ENCODE measurements around the gene CATSPERB.
A peak's percentile ranks its signal among the peaks of the same experiment; 100 is the strongest.
"Not testable (repeated sequence)": the region's sequence is repeated elsewhere in the genome, so short reads cannot be mapped to it uniquely, and the experiment has no call there.

CATSPERB gene

GRCh38 chr14:91674911-91675310, 57.0 kb downstream of the CATSPERB start:
- ATAC-seq (no peak), DNase-seq (no peak)

DNA sequence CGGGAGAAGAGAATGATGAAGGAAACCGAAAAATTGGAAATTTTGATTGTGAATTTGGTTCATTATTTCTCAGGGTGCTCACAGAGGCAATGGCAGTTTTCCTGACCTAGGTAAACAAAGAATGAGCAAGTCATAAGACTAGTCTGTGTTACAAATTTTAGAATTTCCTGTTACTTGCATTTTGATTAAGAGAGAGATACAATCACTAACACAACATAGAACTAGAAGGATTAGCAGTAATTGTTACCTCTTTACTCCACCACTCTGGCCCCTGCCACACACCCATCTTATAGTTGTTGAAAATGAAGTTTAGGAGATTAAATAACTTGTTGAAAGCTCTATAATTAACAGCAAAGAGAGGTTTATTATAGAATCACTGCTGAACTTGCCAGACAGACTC, 62.0 kb downstream of the CATSPERB start:
- DNase-seq, result no peak
- no peak for ATAC-seq

- ATAC-seq, DNase-seq: not testable (repeated sequence)
Observed at GRCh38 chr14:91667101-91667500, 64.8 kb downstream of the CATSPERB start.

DNA sequence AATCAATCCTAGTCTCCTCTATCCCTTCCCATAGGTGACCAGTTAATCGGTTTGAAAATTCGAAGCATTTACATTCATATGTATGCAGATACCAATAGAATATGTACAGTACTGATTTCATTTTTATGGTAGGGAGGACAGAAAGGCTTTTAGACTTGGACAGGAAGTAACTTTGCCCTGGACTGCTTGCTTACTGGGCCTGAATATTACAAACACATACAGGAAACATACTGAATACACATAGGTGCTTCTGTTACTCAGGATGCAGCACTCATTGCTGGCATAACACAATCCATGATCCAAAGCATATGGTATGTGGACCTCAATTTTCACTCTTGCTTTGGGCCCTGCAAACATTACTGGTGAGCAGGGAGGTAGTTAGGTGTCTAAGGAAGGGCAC, 71.1 kb downstream of the CATSPERB start:
- DNase-seq (no peak), ATAC-seq (no peak)

- ATAC-seq, result no peak
- no peak for DNase-seq
Observed at GRCh38 chr14:91654836-91655235, 77.0 kb downstream of the CATSPERB start.

- no peak for ATAC-seq
- no peak for DNase-seq
Observed at GRCh38 chr14:91653451-91653850, 78.4 kb downstream of the CATSPERB start.

- ATAC-seq (no peak), DNase-seq (no peak)
Observed at GRCh38 chr14:91649930-91650329, 82.0 kb downstream of the CATSPERB start.

DNA sequence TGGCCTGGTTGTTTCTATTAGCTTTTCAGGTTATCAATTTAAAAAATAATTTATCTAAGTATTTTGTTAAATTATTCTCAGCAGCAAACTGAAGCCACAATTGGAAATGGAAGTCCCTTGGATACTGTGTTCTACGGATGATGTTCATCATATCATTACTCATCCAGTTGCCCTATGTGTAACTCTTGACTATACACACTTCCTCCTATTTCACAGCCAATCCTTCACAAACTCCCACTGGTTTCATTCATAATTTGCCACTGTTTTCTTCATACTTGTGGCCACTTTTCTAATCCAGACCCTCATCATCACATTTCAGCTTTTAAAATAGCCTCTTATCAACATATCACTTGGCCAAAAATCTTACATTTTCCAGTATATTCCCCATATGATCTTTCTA, 84.0 kb downstream of the CATSPERB start:
- DNase-seq (no peak), ATAC-seq (no peak)

DNA sequence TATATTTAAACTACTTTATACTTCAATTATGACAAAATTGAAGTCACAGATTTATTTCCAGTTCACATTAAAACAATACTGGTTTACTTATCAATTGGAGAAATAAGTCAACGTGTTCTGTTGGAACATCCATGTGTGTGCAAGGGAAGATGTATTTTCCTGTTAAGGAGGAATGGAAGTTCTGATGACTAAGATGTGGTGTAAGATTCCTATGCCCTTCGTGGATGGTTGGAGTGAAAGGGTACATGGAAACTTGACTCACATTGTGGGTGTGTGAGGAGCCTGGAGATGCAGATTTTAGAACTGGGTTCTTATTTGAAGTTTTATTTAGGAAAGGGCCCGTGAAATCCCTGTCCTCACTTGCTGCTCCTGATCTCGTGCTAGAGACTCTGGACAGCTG, 95.3 kb downstream of the CATSPERB start:
- ATAC-seq, result no peak

GRCh38 chr14:91624757-91625156, 107.1 kb downstream of the CATSPERB start:
- DNase-seq, result no peak
- no peak for ATAC-seq

More for the DNA sequence above, 95.3 kb downstream of the CATSPERB start:
- no peak for DNase-seq

DNA sequence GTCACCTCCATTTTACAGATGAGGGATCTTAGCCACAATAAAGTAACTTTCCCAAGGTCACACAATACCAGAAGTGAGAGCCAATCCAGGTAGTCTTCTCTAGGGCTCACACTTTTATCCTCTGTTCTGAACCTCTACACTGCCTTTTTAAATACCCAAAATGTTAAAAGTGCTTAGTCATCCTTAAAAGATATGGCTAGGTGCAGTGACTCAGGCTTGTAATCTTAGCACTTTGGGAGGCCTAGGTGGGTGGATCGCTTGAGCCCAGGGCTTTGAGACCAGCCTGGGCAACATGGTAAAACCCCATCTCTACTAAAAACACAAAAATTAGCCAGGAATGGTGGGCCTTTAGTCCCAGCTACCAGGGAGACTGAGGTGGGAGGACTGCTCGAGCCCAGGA, 117.7 kb downstream of the CATSPERB start:
- DNase-seq (no peak), ATAC-seq (peak; percentile 43)

DNA sequence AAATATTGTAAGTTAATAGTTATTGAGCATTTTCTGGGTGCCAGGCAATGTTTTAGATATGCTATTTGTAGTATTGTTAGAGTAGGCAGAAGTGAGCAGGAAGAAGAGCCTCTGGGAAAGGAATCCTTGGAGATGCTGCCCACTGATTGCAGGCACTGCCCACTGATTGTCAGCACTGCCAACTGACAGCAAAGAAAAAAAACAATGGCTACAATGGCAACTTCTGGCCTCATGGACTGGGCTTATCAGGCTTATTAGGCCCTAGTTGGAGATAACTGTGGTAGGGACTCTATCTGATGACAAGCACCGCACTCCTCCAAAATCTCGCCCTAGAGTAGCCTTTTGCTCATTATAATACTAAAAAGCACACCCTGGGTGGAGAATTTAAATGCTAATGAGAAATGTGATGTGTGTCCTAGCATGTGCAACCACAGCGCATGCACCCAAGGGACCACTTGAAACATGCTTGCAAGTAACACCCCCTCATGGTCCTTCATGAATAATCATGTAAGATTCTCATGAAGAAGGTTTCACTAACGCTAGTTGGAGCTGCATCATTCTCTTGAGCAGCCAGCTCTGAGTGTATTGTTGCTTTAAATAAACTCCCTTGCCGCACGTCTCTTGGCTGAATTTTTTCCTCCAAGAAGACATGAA, 118.3 kb downstream of the CATSPERB start:
- ATAC-seq, result no peak
- DNase-seq, result no peak

GRCh38 chr14:91611528-91611927, 120.4 kb downstream of the CATSPERB start:
- no peak for ATAC-seq
- no peak for DNase-seq

DNA sequence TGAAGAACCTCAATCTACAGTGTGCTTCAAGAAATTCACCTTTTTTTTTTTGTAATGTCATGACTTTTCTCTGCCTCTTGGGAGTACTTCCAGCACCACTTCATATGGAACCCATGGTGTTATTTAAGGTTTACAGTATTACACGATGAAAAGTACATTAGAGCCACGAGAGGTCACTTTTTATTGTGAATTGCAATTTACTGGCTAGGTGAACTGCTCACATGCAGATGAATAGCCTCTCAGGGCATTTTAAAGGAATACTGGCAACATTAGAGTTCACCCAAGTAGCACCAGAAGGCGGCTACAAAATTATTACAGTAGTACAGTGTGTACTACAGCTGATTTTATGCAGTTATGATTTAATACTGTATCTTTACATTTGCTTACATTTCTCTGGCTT, 122.7 kb downstream of the CATSPERB start:
- DNase-seq (no peak), ATAC-seq (no peak)

DNA sequence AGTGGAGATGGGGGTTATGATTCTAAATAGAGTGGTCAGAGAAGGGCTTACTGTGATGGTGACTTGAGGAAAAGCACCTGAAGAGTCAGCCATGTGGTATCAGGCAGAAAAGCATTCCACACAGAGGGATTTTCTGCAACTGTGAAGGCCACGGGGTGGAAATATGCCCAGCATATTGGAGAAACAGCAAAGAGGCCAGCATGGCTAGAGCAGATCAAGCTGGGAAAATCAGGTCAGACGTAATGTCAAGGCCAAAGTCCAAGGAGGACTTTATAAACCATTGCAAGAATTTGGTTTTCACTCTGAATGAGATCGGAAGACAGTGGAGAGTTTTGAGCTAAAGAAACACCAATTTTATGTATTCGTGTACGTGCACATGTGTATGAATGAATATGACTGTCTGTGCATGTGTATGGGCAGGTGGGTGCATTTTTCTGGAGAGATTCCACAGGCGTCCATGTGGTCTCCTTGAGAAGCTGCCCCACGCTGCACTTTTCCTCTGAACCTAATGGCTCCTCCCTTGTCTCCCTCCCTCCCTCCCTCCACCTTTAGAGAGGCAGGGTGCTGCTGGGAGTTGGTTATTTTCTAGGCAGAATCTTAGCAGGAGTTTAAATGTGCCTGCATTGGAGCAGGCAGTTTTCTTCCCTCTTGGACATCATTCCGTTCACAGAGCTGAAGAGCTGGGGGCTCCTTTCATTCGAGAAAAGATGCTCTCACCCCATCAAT, 124.4 kb downstream of the CATSPERB start:
- DNase-seq (no peak), ATAC-seq (no peak)

GRCh38 chr14:91606851-91607250, 125.0 kb downstream of the CATSPERB start:
- ATAC-seq, result no peak
- no peak for DNase-seq

GRCh38 chr14:91604611-91605010, 127.3 kb downstream of the CATSPERB start:
- not testable (repeated sequence) for DNase-seq, ATAC-seq

- DNase-seq, result no peak
- ATAC-seq, result no peak
Observed at GRCh38 chr14:91599994-91600393, 131.9 kb downstream of the CATSPERB start.

- DNase-seq (no peak), ATAC-seq (no peak)
Observed at GRCh38 chr14:91595736-91596135, 136.2 kb downstream of the CATSPERB start.

DNA sequence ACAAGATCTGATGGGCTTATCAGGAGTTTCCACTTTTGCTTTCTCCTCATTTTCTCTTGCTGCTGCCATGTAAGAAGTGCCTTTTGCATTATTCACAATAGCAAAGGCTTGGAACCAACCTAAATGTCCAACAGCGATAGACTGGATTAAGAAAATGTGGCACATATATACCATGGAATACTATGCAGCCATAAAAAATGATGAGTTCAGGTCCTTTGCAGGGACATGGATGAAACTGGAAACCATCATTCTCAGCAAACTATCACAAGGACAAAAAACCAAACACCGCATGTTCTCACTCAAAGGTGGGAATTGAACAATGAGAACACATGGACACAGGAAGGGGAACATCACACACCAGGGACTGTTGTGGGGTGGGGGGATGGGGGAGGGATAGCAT, 137.9 kb downstream of the CATSPERB start:
- DNase-seq, result not testable (repeated sequence)

DNA sequence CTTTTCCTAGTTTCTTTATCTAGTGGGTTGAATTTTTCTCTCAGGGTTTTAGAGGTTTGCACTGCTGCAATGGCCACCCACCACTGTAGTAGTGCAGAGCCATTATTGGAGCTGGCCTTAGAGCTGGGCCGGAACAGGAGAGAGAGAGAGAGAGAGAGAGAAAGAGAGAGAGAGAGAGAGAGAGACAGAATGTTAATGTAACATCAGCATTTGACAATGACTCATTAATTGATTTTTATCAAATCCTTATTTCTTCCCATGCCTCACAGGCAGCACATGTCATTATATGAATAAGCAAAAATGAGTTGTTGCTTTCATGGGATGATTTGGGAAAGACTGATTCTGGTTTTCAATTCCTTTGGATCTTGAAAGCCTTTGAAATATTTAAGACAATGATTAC, 145.5 kb downstream of the CATSPERB start:
- DNase-seq (no peak), ATAC-seq (no peak)

More for the DNA sequence above, 137.9 kb downstream of the CATSPERB start:
- ATAC-seq, result not testable (repeated sequence)

GRCh38 chr14:91585856-91586255, 146.0 kb downstream of the CATSPERB start:
- no peak for ATAC-seq
- DNase-seq, result no peak

- no peak for ATAC-seq
- no peak for DNase-seq
Observed at GRCh38 chr14:91582761-91583160, 149.1 kb downstream of the CATSPERB start.
